HG03521 (cell line): ENCODE data around the gene LMF1.

Source experiments
- ATAC-seq: cut with Tn5 transposase; IDR thresholded peaks from one replicate; pipeline ENCODE4 v1.9.1; 2021; ENCODE audit warnings: mild to moderate bottlenecking, moderate library complexity; ENCODE audit not compliant: unreplicated experiment

Gene LMF1

DNA sequence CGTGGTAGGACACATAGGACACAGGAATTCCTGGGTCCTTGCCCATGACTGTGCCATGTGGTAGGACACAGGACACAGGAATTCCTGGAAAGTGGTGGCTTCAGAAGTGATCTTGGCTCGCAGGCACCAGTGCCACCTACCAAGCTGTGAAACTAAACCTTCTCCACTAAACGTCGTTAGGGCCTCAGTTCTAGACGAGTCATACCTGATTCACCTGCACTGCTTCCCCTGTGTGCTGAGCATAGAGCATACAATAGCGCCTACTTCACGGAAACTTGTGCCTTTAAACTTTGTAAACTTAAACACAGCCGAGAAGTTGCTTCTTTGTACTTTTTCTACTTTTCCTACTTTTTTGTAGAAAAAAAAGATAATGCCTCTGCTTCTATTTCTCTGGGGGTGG is 15.6 kb upstream of the LMF1 start:
- no peak for ATAC-seq

- ATAC-seq, result no peak
Observed at GRCh38 chr16:985646-986400, 15.0 kb upstream of the LMF1 start.

DNA sequence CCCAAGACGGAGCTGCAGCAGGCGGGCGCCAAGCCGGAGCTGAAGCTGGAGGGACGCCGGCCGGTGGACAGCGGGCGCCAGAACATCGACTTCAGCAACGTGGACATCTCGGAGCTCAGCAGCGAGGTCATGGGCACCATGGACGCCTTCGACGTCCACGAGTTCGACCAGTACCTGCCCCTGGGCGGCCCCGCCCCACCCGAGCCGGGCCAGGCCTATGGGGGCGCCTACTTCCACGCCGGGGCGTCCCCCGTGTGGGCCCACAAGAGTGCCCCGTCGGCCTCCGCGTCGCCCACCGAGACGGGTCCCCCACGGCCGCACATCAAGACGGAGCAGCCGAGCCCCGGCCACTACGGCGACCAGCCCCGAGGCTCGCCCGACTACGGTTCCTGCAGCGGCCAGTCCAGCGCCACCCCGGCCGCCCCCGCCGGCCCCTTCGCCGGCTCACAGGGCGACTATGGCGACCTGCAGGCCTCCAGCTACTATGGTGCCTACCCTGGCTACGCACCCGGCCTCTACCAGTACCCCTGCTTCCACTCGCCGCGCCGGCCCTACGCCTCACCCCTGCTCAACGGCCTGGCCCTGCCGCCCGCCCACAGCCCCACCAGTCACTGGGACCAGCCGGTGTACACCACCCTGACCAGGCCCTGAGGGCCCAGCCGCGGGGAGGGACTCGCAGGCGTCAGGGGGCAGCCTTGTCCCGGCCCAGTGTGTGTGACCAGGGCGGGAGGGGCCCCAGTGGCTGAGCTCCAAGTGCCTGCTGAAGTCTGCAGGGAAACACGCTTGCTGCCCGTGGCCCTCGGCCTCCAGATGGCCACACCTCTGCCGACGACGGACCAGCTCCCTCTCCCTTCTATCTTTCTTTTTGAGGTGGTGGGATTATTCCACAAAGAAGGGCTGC is 14.2 kb upstream of the LMF1 start:
- ATAC-seq, result no peak

DNA sequence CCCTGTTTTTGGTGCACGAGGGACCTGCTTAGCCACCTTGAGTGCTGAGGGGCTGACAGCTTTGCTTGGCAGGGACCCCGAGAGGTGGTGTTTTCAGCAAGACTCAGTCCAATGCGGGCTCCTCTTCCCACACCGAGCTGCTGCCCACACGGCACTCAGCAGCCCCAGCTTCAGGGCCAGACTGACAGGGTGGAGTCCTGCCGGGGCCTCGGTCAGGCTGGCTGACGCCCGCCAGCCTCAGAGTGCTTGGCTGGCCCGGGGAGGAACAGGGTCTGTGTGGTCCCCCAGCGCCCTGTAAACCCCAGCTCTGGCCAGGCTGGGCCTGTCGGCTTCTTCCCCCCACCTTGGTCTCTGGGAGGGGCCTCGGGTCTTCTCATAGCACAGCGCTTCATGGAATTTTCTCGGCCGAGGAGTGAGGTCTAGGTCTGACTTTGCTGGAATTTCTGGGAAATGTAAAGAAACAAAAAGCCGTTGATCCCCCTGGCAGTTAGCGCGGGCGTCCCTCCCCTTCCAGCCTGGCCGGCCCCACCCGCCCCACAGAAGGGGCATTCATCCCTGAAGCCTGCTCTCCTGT is 13.4 kb upstream of the LMF1 start:
- no peak for ATAC-seq

- no peak for ATAC-seq
Observed at GRCh38 chr16:983044-984030, 12.6 kb upstream of the LMF1 start.

GRCh38 chr16:982145-983043 is 11.6 kb upstream of the LMF1 start:
- no peak for ATAC-seq

DNA sequence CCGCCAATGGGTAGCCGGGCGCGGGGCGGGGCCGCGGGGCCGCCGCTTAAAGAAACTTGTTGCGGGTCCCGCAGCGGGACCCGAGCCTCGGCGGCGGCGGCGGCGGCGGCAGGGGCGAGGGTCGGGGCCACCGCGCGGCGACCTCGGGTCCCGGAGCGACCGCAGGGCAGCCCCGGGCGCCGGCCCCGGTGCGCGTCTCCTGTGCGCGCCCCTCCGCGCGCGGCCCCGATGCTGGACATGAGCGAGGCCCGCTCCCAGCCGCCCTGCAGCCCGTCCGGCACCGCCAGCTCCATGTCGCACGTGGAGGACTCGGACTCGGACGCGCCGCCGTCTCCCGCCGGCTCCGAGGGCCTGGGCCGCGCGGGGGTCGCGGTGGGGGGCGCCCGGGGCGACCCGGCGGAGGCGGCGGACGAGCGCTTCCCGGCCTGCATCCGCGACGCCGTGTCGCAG is 10.9 kb upstream of the LMF1 start, which contains the start of gene SOX8:
Gene SOX8, plus strand, starts transcription at position 76 of the 450 bp plus-strand sequence. Its CDS starts 153 bp downstream, at position 229.
- ATAC-seq, result no peak

GRCh38 chr16:980595-980854 is 9.7 kb upstream of the LMF1 start:
- ATAC-seq, result no peak

DNA sequence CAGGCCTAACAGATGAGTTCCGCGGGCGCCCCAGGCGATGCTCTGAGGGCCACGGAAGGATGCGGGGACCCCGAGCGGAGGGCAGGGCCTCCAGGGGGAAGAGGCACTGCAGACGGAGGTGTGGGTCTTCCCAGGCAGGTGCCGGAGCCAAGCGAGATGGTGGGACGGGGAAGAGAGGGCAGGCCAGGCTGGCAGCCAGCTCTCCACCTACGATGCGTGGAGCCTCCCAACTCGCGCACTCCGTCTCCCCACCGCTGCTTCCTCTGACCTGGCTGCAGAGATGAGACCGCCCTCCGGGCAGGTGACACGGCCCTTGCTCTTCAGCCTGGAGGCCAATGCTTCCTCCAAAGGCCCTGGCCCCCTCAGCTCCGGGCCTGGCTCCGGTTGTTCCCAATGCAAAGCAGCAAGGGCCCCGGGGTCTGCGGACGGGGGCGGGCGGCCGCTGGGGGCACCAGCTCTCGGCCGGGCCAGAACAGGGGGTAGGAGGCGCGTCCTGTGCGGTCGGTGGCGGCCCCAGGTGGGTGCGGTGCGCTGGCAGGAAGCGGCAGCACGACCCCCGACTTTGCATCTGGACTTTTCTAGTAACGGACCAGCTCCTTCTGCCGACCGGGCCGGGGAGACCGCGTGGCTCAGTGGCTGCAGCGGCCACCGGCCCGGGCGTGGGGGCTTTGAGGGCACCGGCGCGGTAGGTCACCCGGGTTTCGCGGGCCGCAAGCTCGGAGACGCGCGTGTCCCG is 9.2 kb upstream of the LMF1 start:
- no peak for ATAC-seq

- ATAC-seq, result no peak
Observed at GRCh38 chr16:979147-979546, 8.4 kb upstream of the LMF1 start.

- no peak for ATAC-seq
Observed at GRCh38 chr16:978403-978802, 7.6 kb upstream of the LMF1 start.

GRCh38 chr16:977896-978295 is 7.1 kb upstream of the LMF1 start:
- ATAC-seq, result no peak

GRCh38 chr16:977081-977701 is 6.4 kb upstream of the LMF1 start:
- ATAC-seq, result no peak

DNA sequence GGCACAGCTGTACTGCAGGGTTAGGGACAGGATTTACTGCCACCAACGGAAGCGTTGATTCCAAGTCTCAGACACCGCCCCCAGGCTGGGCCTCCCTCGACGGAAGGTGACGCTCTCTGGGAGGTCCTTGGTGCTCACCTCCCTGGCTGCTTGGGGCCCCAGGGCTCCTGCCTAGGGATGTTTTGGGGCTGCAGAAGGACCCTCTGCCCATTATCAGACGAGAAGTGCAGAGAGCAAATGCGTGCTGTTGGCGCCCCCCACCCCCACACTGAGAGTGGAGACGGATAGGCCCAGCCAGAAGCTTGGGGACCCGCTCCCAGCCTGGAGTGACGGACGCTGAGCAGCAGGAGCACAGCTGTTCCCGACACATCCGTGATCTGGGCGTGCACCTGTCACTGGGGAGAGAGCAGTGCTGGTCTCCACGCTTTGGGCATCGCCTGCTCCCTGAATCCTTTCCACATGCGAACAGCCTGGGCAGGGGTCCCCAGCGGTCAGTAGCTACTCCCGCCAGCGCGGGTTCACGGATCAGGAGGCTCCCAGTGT is 5.7 kb upstream of the LMF1 start:
- ATAC-seq, result no peak

GRCh38 chr16:975291-975690 is 4.5 kb upstream of the LMF1 start:
- no peak for ATAC-seq

DNA sequence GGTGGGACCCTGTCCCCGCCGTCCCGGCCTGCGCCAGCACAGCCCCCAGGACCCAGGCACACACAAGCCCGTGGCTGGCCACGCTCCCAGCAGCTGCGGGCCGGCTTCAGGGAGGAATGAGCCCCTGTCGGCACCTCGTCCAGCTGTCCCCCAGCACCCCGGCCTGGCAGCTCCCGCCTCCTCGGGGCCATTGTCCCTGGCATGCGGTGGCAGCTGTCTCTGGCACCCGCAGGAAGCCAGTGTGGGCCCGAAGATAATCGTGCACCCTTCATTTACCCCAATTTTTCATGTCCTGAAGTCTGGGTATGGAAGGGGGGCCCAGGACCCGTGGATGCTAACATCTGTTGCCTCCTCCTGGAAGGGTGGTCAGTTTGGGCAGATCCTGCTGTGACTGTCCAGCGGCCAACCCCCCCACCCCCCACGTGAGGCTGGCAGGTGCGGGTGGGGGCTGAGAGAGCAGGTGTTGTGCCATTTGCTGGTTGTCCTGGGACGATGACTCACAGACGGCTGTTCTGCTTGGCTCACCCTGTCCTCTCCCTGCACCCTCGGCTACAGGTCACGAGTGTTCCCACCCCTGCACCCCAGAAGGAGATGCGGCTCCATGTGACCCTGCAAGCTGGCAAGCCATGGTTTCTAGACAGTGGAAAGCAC is 4.0 kb upstream of the LMF1 start:
- no peak for ATAC-seq

DNA sequence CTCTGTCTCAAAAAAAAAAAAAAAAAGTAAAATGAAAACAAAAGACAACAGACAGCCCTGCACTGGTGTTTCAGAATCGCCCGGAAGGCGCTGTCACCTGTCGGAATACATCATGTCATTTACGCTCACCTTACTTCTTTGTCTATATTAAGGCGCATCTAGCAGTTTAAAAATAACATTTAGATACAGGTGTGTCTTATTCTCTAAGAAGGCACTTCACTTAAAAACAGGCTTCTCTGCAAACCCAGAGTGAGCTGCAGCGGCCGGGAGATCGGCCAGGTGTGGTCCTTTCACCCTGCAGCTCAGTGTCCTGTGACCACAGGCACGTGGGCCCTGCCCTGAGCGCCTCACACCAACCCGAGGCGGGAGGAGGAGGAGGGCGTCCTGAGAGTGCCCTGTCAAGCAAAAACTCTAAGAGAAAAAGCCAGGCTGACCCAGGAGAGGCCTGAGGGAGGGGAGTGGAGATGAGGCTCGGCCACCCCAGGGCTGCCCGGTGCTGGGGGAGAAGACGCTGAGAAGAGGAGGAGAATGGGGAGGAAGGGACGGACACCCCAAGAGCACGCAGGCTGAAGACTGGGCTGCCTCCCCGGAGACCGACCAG is 3.3 kb upstream of the LMF1 start:
- no peak for ATAC-seq
